H1 (cell line): ENCODE data around the gene EPB41L4A. TPM values are rescaled to one million over a fixed set of nuclear protein-coding genes. Genes with fewer than 3 reads are reported as not detected.
A peak's percentile ranks its signal among the peaks of the same experiment; 100 is the strongest.

Experiments used
- ASH2L ChIP-seq: fragments of 200-600, 300-600 bp; sonication (generic); IDR thresholded peaks from one replicate; pipeline ENCODE4 v1.7.1; 2017; ENCODE audit warnings: low read length
- EP300 ChIP-seq, 2 experiments: IDR thresholded peaks; 1 replicate in 1 of 2; 2 replicates in 1 of 2; pipeline ENCODE4 v1.6.1; 2011 to 2012; ENCODE audit warnings: low read depth in 2 of 2, low read length in 2 of 2, mild to moderate bottlenecking in 2 of 2, borderline replicate concordance in 1 of 2, inconsistent platforms in 1 of 2, moderate library complexity in 1 of 2
- JUND ChIP-seq: IDR thresholded peaks from 2 replicates; pipeline ENCODE4 v1.6.1; 2011; ENCODE audit warnings: mild to moderate bottlenecking, improper control_type of control experiment, low read length
- NANOG ChIP-seq: IDR thresholded peaks from 2 replicates; pipeline ENCODE4 v1.6.1; 2011; ENCODE audit warnings: low read length, low read depth, mild to moderate bottlenecking, inconsistent platforms; ENCODE audit not compliant: insufficient read depth, poor library complexity, severe bottlenecking
- POU5F1 ChIP-seq: IDR thresholded peaks from 2 replicates; pipeline ENCODE4 v1.6.1; 2011; ENCODE audit warnings: low read depth, mild to moderate bottlenecking, low read length, moderate library complexity
- SUZ12 ChIP-seq: fragments of 200-600 bp; sonication (generic); IDR thresholded peaks from 2 replicates; pipeline ENCODE4 v1.6.1; 2012; ENCODE audit warnings: mild to moderate bottlenecking, inconsistent platforms, low read length, moderate library complexity, mixed read lengths
- TAF1 ChIP-seq: IDR thresholded peaks from 2 replicates; pipeline ENCODE4 v1.6.1; 2011; ENCODE audit warnings: mild to moderate bottlenecking, low read depth, low read length
- TBP ChIP-seq: IDR thresholded peaks from 2 replicates; pipeline ENCODE4 v1.6.1; 2011; ENCODE audit warnings: low read depth, low read length, improper control_type of control experiment
- polyA plus RNA-seq, 7 experiments: library from polyadenylated mRNA; depleted of rRNA in 3 of 7; stranded (reverse) in 5 of 7; unstranded in 2 of 7; fragments of >200 nt in 5 of 7; fragments of 200-250 nt in 2 of 7; gene quantifications; 1 replicate in 5 of 7; 2 replicates in 1 of 7; 4 replicates in 1 of 7; pipeline versions ENCODE4 v1.2.1 to v1.2.3, GENCODE V29; 2011 to 2013; ENCODE audit warnings: missing spikeins in 2 of 7, mixed read lengths in 2 of 7
- total RNA-seq: library from RNA; stranded (reverse); fragmentation: NEBNext Ultra II Directional; extraction: Animal tissue kit (Norgen Biotek cat#: 25700); gene quantifications from 2 replicates; pipeline ENCODE4 v1.2.1, GENCODE V29; 2021
- TF ChIP-seq, protein P1 (sequence below): IDR thresholded peaks from 2 replicates; pipeline ENCODE4 v1.6.1; 2011; ENCODE audit warnings: low read depth, mild to moderate bottlenecking, low read length; ENCODE audit not compliant: insufficient read depth

Gene EPB41L4A
- total and polyA plus RNA-seq, 2 of the 8 experiments (the other 6 are each of a cell fraction or from before 2014, with no cell fraction given), result 1.6 to 4.6 TPM

DNA sequence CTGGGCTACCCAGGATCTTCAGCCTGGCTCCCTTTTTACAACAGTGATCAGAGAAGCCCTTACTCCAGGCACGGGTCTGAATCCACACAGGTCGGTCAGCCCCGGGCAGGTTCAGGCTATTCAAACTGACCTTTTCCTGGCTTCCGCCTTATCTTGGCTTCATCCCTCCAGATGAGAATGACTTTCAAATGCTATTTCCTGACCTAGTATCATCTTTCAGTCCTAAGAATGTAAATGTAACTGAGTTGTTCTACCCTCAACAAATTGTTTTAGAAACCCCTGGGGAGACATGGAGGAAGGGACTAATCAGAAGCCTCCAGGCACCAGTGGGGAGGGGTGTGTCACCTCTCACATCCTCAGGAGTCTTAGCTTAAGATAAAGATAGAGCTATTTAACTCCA is 213.2 kb downstream of the EPB41L4A start (continued):
- TF ChIP-seq EP300 (IDR thresholded peaks at IDR 0.05; ENCODE audit: borderline replicate concordance in 1 of 2, low read depth in 2 of 2, low read length in 2 of 2) (no peak), TAF1 (0 out of 2 replicates have a peak, but pooled peaks have one; percentile 29), NANOG (no peak), SUZ12 (no peak), POU5F1 (no peak), JUND (no peak), ASH2L (peak; percentile 48), TBP (peak; percentile 37; the same call in 1 of the 2 replicates)
- TF ChIP-seq, protein P1, sequence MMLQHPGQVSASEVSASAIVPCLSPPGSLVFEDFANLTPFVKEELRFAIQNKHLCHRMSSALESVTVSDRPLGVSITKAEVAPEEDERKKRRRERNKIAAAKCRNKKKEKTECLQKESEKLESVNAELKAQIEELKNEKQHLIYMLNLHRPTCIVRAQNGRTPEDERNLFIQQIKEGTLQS, result no peak
